ENCODE measurements around the gene GRIP2. TPM values are rescaled to one million over a fixed set of nuclear protein-coding genes. Genes with fewer than 3 reads are reported as not detected.
"Not testable (repeated sequence)": the region's sequence is repeated elsewhere in the genome, so short reads cannot be mapped to it uniquely, and the experiment has no call there.

GRIP2 gene
- polyA plus RNA-seq, 3 donors from 2014 or later: not detected

GRCh38 chr3:14516738-14517345, 23.3 kb downstream of the GRIP2 start:
- H3K4me1 Mint-ChIP-seq: no peaks in the 10 kb centered on the region
- H3K27me3 Mint-ChIP-seq (ENCODE audit: low read depth in 3 of 3): peaks cover 0 to 3% (median 2%) of the 10 kb centered on the region in 3 donors
- no peak for DNase-seq
- peaks cover 0 to 2% (median 0%) of the 10 kb centered on the region in 6 donors for H3K9me3 Mint-ChIP-seq
- H3K27ac Mint-ChIP-seq: no peak overlapping the region
- no peaks in the 10 kb centered on the region for H3K36me3 Mint-ChIP-seq
- H3K4me3 Mint-ChIP-seq: no peak overlapping the region

GRCh38 chr3:14515526-14515925, 24.6 kb downstream of the GRIP2 start:
- H3K9me3 Mint-ChIP-seq; H3K4me3 Mint-ChIP-seq; DNase-seq; H3K36me3 Mint-ChIP-seq; H3K27ac Mint-ChIP-seq; H3K27me3 Mint-ChIP-seq (ENCODE audit: low read depth in 3 of 3); H3K4me1 Mint-ChIP-seq: not testable (repeated sequence)

- peaks cover 0 to 2% of the 10 kb centered on the region in 2 donors for H3K4me1 Mint-ChIP-seq
These were observed 25.8 kb downstream of the GRIP2 start for GRCh38 chr3:14514323-14514720.

GRCh38 chr3:14513566-14514322, 26.4 kb downstream of the GRIP2 start:
- Mint-ChIP-seq H3K4me1 (peaks cover under 1 to 5% of the 10 kb centered on the region in 2 donors), H3K36me3 (no peaks in the 10 kb centered on the region), H3K9me3 (peaks cover 0 to 2% (median 0%) of the 10 kb centered on the region in 6 donors), H3K27me3 (ENCODE audit: low read depth in 3 of 3) (peaks cover 2 to 7% (median 6%) of the 10 kb centered on the region in 3 donors), H3K4me3 (no peak overlapping the region), H3K27ac (no peak overlapping the region)
- DNase-seq: no peak

More at GRCh38 chr3:14514323-14514720, 25.8 kb downstream of the GRIP2 start:
- Mint-ChIP-seq H3K4me3 (no peak overlapping the region), H3K9me3 (peaks cover 0 to 2% (median 0%) of the 10 kb centered on the region in 6 donors), H3K36me3 (no peaks in the 10 kb centered on the region), H3K27ac (no peak overlapping the region), H3K27me3 (ENCODE audit: low read depth in 3 of 3) (peaks cover 2 to 4% (median 3%) of the 10 kb centered on the region in 3 donors)
- no peak for DNase-seq

GRCh38 chr3:14512942-14513327, 27.2 kb downstream of the GRIP2 start:
- H3K9me3 Mint-ChIP-seq: peaks cover 0 to 2% (median 0%) of the 10 kb centered on the region in 6 donors
- peaks cover 6 to 8% (median 7%) of the 10 kb centered on the region in 3 donors for H3K27me3 Mint-ChIP-seq (ENCODE audit: low read depth in 3 of 3)
- peaks cover 6% of the 10 kb centered on the region in 2 donors for H3K4me1 Mint-ChIP-seq
- DNase-seq: no peak
- H3K27ac Mint-ChIP-seq: no peak overlapping the region
- no peak overlapping the region for H3K4me3 Mint-ChIP-seq
- H3K36me3 Mint-ChIP-seq: no peaks in the 10 kb centered on the region

GRCh38 chr3:14512281-14512941, 27.7 kb downstream of the GRIP2 start:
- Mint-ChIP-seq H3K36me3 (no peaks in the 10 kb centered on the region), H3K4me3 (no peak overlapping the region), H3K27ac (no peak overlapping the region), H3K4me1 (peaks cover 6% of the 10 kb centered on the region in 2 donors), H3K27me3 (ENCODE audit: low read depth in 3 of 3) (peaks cover 5 to 10% (median 6%) of the 10 kb centered on the region in 3 donors), H3K9me3 (peaks cover 0 to 2% (median 0%) of the 10 kb centered on the region in 6 donors)
- DNase-seq: no peak

GRCh38 chr3:14511623-14512280, 28.4 kb downstream of the GRIP2 start:
- Mint-ChIP-seq H3K36me3 (no peaks in the 10 kb centered on the region), H3K27ac (no peak overlapping the region), H3K9me3 (peaks cover 0 to 2% (median 0%) of the 10 kb centered on the region in 6 donors), H3K4me1 (peaks cover 6% of the 10 kb centered on the region in 2 donors), H3K27me3 (ENCODE audit: low read depth in 3 of 3) (peaks cover 4 to 10% (median 5%) of the 10 kb centered on the region in 3 donors), H3K4me3 (no peak overlapping the region)
- DNase-seq: no peak

GRCh38 chr3:14510838-14511622, 29.1 kb downstream of the GRIP2 start:
- Mint-ChIP-seq H3K27me3 (ENCODE audit: low read depth in 3 of 3) (peaks cover 4 to 10% (median 5%) of the 10 kb centered on the region in 3 donors), H3K36me3 (no peaks in the 10 kb centered on the region), H3K4me1 (peaks cover 6% of the 10 kb centered on the region in 2 donors), H3K9me3 (peaks cover 0 to 2% (median 0%) of the 10 kb centered on the region in 6 donors), H3K4me3 (no peak overlapping the region), H3K27ac (no peak overlapping the region)
- no peak for DNase-seq

GRCh38 chr3:14509796-14510100, 30.4 kb downstream of the GRIP2 start:
- no peak for DNase-seq
- H3K27ac Mint-ChIP-seq: no peak overlapping the region
- H3K36me3 Mint-ChIP-seq: no peaks in the 10 kb centered on the region
- peaks cover 6% of the 10 kb centered on the region in 2 donors for H3K4me1 Mint-ChIP-seq
- peaks cover 0 to 2% (median 0%) of the 10 kb centered on the region in 6 donors for H3K9me3 Mint-ChIP-seq
- H3K4me3 Mint-ChIP-seq: no peak overlapping the region
- H3K27me3 Mint-ChIP-seq (ENCODE audit: low read depth in 3 of 3): peaks cover 4 to 10% (median 5%) of the 10 kb centered on the region in 3 donors

GRCh38 chr3:14508966-14509795, 31.0 kb downstream of the GRIP2 start:
- Mint-ChIP-seq H3K4me3 (no peak overlapping the region), H3K9me3 (peaks cover 0 to 5% (median 0%) of the 10 kb centered on the region in 6 donors), H3K27me3 (ENCODE audit: low read depth in 3 of 3) (peaks cover 4 to 10% (median 7%) of the 10 kb centered on the region in 3 donors), H3K4me1 (peaks cover 6% of the 10 kb centered on the region in 2 donors), H3K27ac (no peak overlapping the region), H3K36me3 (no peaks in the 10 kb centered on the region)
- DNase-seq: peak; percentile 35 to 41 (median 35)

- H3K27me3 Mint-ChIP-seq (ENCODE audit: low read depth in 3 of 3): peaks cover 4 to 10% (median 7%) of the 10 kb centered on the region in 3 donors
- H3K4me1 Mint-ChIP-seq: peaks cover 6% of the 10 kb centered on the region in 2 donors
- peak overlapping the region in 1 of 6 donors; percentile 55 for H3K27ac Mint-ChIP-seq
- no peak overlapping the region for H3K4me3 Mint-ChIP-seq
- peaks cover 0 to 5% (median 0%) of the 10 kb centered on the region in 6 donors for H3K9me3 Mint-ChIP-seq
- DNase-seq: no peak
- H3K36me3 Mint-ChIP-seq: no peaks in the 10 kb centered on the region
These were observed 31.7 kb downstream of the GRIP2 start for GRCh38 chr3:14508505-14508819.

- H3K27ac Mint-ChIP-seq: peak overlapping the region in 1 of 6 donors; percentile 55
- peaks cover 6% of the 10 kb centered on the region in 2 donors for H3K4me1 Mint-ChIP-seq
- H3K4me3 Mint-ChIP-seq: no peak overlapping the region
- peaks cover 3 to 8% (median 3%) of the 10 kb centered on the region in 6 donors for H3K9me3 Mint-ChIP-seq
- no peak for DNase-seq
- peaks cover 4 to 14% (median 7%) of the 10 kb centered on the region in 3 donors for H3K27me3 Mint-ChIP-seq (ENCODE audit: low read depth in 3 of 3)
- H3K36me3 Mint-ChIP-seq: no peaks in the 10 kb centered on the region
These were observed 32.2 kb downstream of the GRIP2 start for GRCh38 chr3:14507757-14508504.
